ENCODE results near the gene GTF2F1.

GRCh38 chr19:6424939-6425731 lies 32.2 kb upstream of the GTF2F1 start:
- TF ChIP-seq CTCF (IDR thresholded peaks at IDR 0.05), result no peak
- no peak for TF ChIP-seq EP300 (IDR thresholded peaks at IDR 0.05)

Measured in suprapubic skin (tissue), 3 donors.